WERI-Rb-1 (cell line): ENCODE results near the gene MMP12.
"Not testable (repeated sequence)": the region's sequence is repeated elsewhere in the genome, so short reads cannot be mapped to it uniquely, and the experiment has no call there.

Experiments used
- DNase-seq: peaks from one replicate; pipeline ENCODE4 v3.0.0-alpha.2; 2020
- H3K27ac ChIP-seq: fragments of 250-450 bp; sonication (Bioruptor Pico); 2 replicates; pipeline ENCODE4 v1.5.1; 2020; ENCODE audit warnings: mild to moderate bottlenecking, moderate library complexity
- H3K27me3 ChIP-seq: fragments of 250-450 bp; sonication (Bioruptor Pico); 2 replicates; pipeline ENCODE4 v1.5.1; 2021; ENCODE audit warnings: mild to moderate bottlenecking, low read depth, moderate library complexity; ENCODE audit not compliant: insufficient read depth, severe bottlenecking
- H3K36me3 ChIP-seq: fragments of 250-450 bp; sonication (Bioruptor Pico); 2 replicates; pipeline ENCODE4 v1.5.1; 2020; ENCODE audit warnings: mild to moderate bottlenecking, moderate library complexity
- H3K4me3 ChIP-seq: 2 replicates; pipeline ENCODE4 v1.5.1; 2011; ENCODE audit warnings: low read depth, mild to moderate bottlenecking, control low read depth, low read length
- H3K9me3 ChIP-seq: fragments of 250-450 bp; sonication (Bioruptor Pico); 2 replicates; pipeline ENCODE4 v1.5.1; 2021; ENCODE audit warnings: mild to moderate bottlenecking, moderate library complexity; ENCODE audit not compliant: severe bottlenecking
- CTCF ChIP-seq: IDR thresholded peaks from 2 replicates; pipeline ENCODE4 v1.5.1; 2011; ENCODE audit warnings: low read depth, mild to moderate bottlenecking, control low read depth, inconsistent platforms, low read length

The MMP12 gene

GRCh38 chr11:102912482-102912830 is 37.7 kb upstream of the MMP12 start:
- DNase-seq = no peak
- Histone ChIP-seq H3K36me3 (no peaks in the 10 kb centered on the region), H3K27me3 (no peaks in the 10 kb centered on the region), H3K4me3 (no peak overlapping the region), H3K27ac (no peak overlapping the region), H3K9me3 (no peaks in the 10 kb centered on the region)
- TF ChIP-seq CTCF = no peak

- H3K27ac ChIP-seq = no peak overlapping the region
- TF ChIP-seq CTCF = no peak
- H3K27me3 ChIP-seq = no peaks in the 10 kb centered on the region
- H3K9me3 ChIP-seq = no peaks in the 10 kb centered on the region
- DNase-seq = no peak
- no peaks in the 10 kb centered on the region for H3K36me3 ChIP-seq
- no peak overlapping the region for H3K4me3 ChIP-seq
Observed at GRCh38 chr11:102911758-102912481, 37.1 kb upstream of the MMP12 start.

- DNase-seq, H3K4me3 ChIP-seq, H3K9me3 ChIP-seq, H3K27ac ChIP-seq, H3K27me3 ChIP-seq, H3K36me3 ChIP-seq: not testable (repeated sequence)
Observed at GRCh38 chr11:102905848-102906247, 31.1 kb upstream of the MMP12 start.

- DNase-seq, H3K9me3 ChIP-seq, H3K4me3 ChIP-seq, H3K27me3 ChIP-seq, H3K27ac ChIP-seq, H3K36me3 ChIP-seq: not testable (repeated sequence)
Observed at GRCh38 chr11:102903895-102904294, 29.1 kb upstream of the MMP12 start.

- Histone ChIP-seq H3K27ac (no peak overlapping the region), H3K27me3 (no peaks in the 10 kb centered on the region), H3K4me3 (no peak overlapping the region), H3K36me3 (no peaks in the 10 kb centered on the region), H3K9me3 (no peaks in the 10 kb centered on the region)
- TF ChIP-seq CTCF = no peak
- no peak for DNase-seq
Observed at GRCh38 chr11:102900346-102900745, 25.6 kb upstream of the MMP12 start.

- no peak overlapping the region for H3K27ac ChIP-seq
- H3K36me3 ChIP-seq = no peaks in the 10 kb centered on the region
- no peak for TF ChIP-seq CTCF
- H3K4me3 ChIP-seq = no peak overlapping the region
- no peak for DNase-seq
- no peaks in the 10 kb centered on the region for H3K27me3 ChIP-seq
- no peaks in the 10 kb centered on the region for H3K9me3 ChIP-seq
Observed at GRCh38 chr11:102891736-102892135, 17.0 kb upstream of the MMP12 start.

GRCh38 chr11:102886999-102887398 is 12.2 kb upstream of the MMP12 start:
- Histone ChIP-seq H3K9me3 (no peaks in the 10 kb centered on the region), H3K27ac (no peak overlapping the region), H3K4me3 (no peak overlapping the region), H3K27me3 (no peaks in the 10 kb centered on the region), H3K36me3 (no peaks in the 10 kb centered on the region)
- TF ChIP-seq CTCF = no peak
- no peak for DNase-seq
